H1 (cell line): ENCODE results near the gene ARL8A. TPM values are rescaled to one million over a fixed set of nuclear protein-coding genes. Genes with fewer than 3 reads are reported as not detected.

Experiments
- CTCF ChIA-PET: fragments of 300-600 bp; sonication (Branson Sonifier 250); formaldehyde crosslinking; loops from one replicate; lab custom pipeline; 2021; ENCODE audit not compliant: partially characterized antibody; lab: Charles Lee
- POLR2A ChIA-PET: fragments of 300-600 bp; sonication (Branson Sonifier 250); formaldehyde crosslinking; loops from one replicate; lab custom pipeline; 2021; ENCODE audit warnings: inconsistent platforms; ENCODE audit not compliant: partially characterized antibody; lab: Charles Lee
- DNase-seq, 2 experiments: peaks; one replicate each; pipeline versions ENCODE4 v3.0.0 to v3.0.0-alpha.2; 2010 to 2022; ENCODE audit warnings: low spot score in 2 of 2, low read depth in 1 of 2, mixed read lengths in 1 of 2
- FAIRE-seq: peaks from 2 replicates; lab custom pipeline; 2011; peaks lifted over from hg19 to GRCh38; lab: Jason Lieb, UNC
- H2AFZ ChIP-seq: 2 replicates; pipeline ENCODE4 v1.8.1; 2012; ENCODE audit warnings: low read length, inconsistent platforms
- H2AK5ac ChIP-seq: 2 replicates; pipeline ENCODE4 v1.6.1; 2013; ENCODE audit warnings: low read depth, low read length
- H2BK120ac ChIP-seq: replicated peaks from 2 replicates; pipeline ENCODE3; 2013; ENCODE audit warnings: low read depth, low read length, inconsistent platforms
- H2BK12ac ChIP-seq: 2 replicates; pipeline ENCODE4 v1.6.1; 2013; ENCODE audit warnings: low read depth, low read length
- H2BK15ac ChIP-seq: 2 replicates; pipeline ENCODE4 v1.6.1; 2013; ENCODE audit warnings: low read length
- H2BK20ac ChIP-seq: 2 replicates; pipeline ENCODE4 v1.6.1; 2013; ENCODE audit warnings: low read length
- H2BK5ac ChIP-seq: 2 replicates; pipeline ENCODE4 v1.6.1; 2013; ENCODE audit warnings: low read depth, low read length
- H3K14ac ChIP-seq: 2 replicates; pipeline ENCODE4 v1.6.1; 2013; ENCODE audit warnings: inconsistent platforms; ENCODE audit not compliant: insufficient read length
- H3K18ac ChIP-seq: 2 replicates; pipeline ENCODE4 v1.6.1; 2013; ENCODE audit warnings: low read length; ENCODE audit errors: extremely low read depth
- H3K23ac ChIP-seq: 2 replicates; pipeline ENCODE4 v1.6.1; 2013; ENCODE audit warnings: inconsistent platforms; ENCODE audit not compliant: insufficient read length
- H3K23me2 ChIP-seq: 2 replicates; pipeline ENCODE4 v1.6.1; 2013; ENCODE audit warnings: low read depth, low read length
- H3K27ac ChIP-seq: 2 replicates; pipeline ENCODE4 v1.6.1; 2011; ENCODE audit warnings: low read depth, low read length, inconsistent platforms
- H3K27me3 ChIP-seq, 4 experiments: replicated peaks in 1 of 4; 1 replicate in 1 of 4; 2 replicates in 3 of 4; pipeline versions ENCODE4 v1.6.1 to v1.8.1; 2011 to 2013; ENCODE audit warnings: low read length in 3 of 4, mild to moderate bottlenecking in 3 of 4, inconsistent platforms in 2 of 4, mixed read lengths in 2 of 4, moderate library complexity in 1 of 4; ENCODE audit not compliant: control insufficient read depth in 3 of 4, insufficient read depth in 3 of 4; ENCODE audit errors: extremely low read depth in 1 of 4
- H3K36me3 ChIP-seq, 4 experiments: 2 replicates each; pipeline versions ENCODE4 v1.6.1 to v1.8.1; 2011 to 2013; ENCODE audit warnings: mild to moderate bottlenecking in 4 of 4, low read length in 3 of 4, moderate library complexity in 2 of 4, control low read depth in 1 of 4, inconsistent platforms in 1 of 4; ENCODE audit not compliant: insufficient read depth in 4 of 4, control insufficient read depth in 2 of 4
- H3K4ac ChIP-seq: replicated peaks from 2 replicates; pipeline ENCODE3; 2013; ENCODE audit warnings: low read length, low read depth, mixed read lengths, inconsistent platforms; ENCODE audit not compliant: insufficient read length
- H3K4me1 ChIP-seq, 4 experiments: replicated peaks in 1 of 4; 1 replicate in 1 of 4; 2 replicates in 3 of 4; pipeline versions ENCODE4 v1.6.1 to v1.8.1; 2011 to 2013; ENCODE audit warnings: low read length in 3 of 4, inconsistent platforms in 2 of 4, mixed read lengths in 1 of 4; ENCODE audit not compliant: insufficient read depth in 4 of 4, control insufficient read depth in 3 of 4
- H3K4me2 ChIP-seq, 2 experiments: 2 replicates each; pipeline versions ENCODE4 v1.6.1 to v1.8.1; 2011 to 2013; ENCODE audit warnings: low read depth in 2 of 2, low read length in 2 of 2, control low read depth in 1 of 2, inconsistent platforms in 1 of 2, mild to moderate bottlenecking in 1 of 2; ENCODE audit not compliant: insufficient read depth in 1 of 2
- H3K4me3 ChIP-seq, 4 experiments: fragments of 200-600, 300-600 bp in 1 of 4; sonication (generic), shearing (Covaris generic), sonication (Bioruptor Twin) in 1 of 4; 2 replicates each; pipeline versions ENCODE4 v1.5.1 to v1.8.1; 2011 to 2016; ENCODE audit warnings: low read length in 4 of 4, low read depth in 3 of 4, control low read depth in 2 of 4, inconsistent platforms in 2 of 4, mild to moderate bottlenecking in 2 of 4, mixed read lengths in 1 of 4, moderate library complexity in 1 of 4; ENCODE audit not compliant: insufficient read depth in 2 of 4; ENCODE audit errors: extremely low read depth in 1 of 4
- H3K56ac ChIP-seq: replicated peaks from 2 replicates; pipeline ENCODE3; 2013; ENCODE audit warnings: low read depth, mild to moderate bottlenecking, mixed read lengths, low read length, inconsistent platforms; ENCODE audit not compliant: insufficient read length
- H3K79me1 ChIP-seq: 2 replicates; pipeline ENCODE4 v1.6.1; 2013; ENCODE audit warnings: low read depth, low read length, control low read depth
- H3K79me2 ChIP-seq, 2 experiments: 2 replicates each; pipeline versions ENCODE4 v1.6.1 to v1.8.1; 2012 to 2013; ENCODE audit warnings: low read length in 2 of 2, mild to moderate bottlenecking in 2 of 2, inconsistent platforms in 1 of 2; ENCODE audit not compliant: insufficient read depth in 2 of 2, control insufficient read depth in 1 of 2
- H3K9ac ChIP-seq, 4 experiments: replicated peaks in 1 of 4; 1 replicate in 1 of 4; 2 replicates in 3 of 4; pipeline versions ENCODE4 v1.6.1 to v1.8.1; 2011 to 2013; ENCODE audit warnings: low read depth in 3 of 4, low read length in 3 of 4, control low read depth in 2 of 4, mild to moderate bottlenecking in 2 of 4, moderate library complexity in 2 of 4, inconsistent platforms in 1 of 4; ENCODE audit errors: extremely low read depth in 1 of 4
- H3K9me3 ChIP-seq, 2 experiments: 2 replicates each; pipeline versions ENCODE4 v1.6.1 to v1.8.1; 2012 to 2013; ENCODE audit warnings: mild to moderate bottlenecking in 2 of 2, moderate library complexity in 2 of 2, control low read depth in 1 of 2, inconsistent platforms in 1 of 2, low read depth in 1 of 2, low read length in 1 of 2, mixed read lengths in 1 of 2; ENCODE audit not compliant: insufficient read depth in 2 of 2
- H4K20me1 ChIP-seq, 2 experiments: replicated peaks in 1 of 2; 2 replicates each; pipeline versions ENCODE3 to v1.8.1; 2011 to 2013; ENCODE audit warnings: inconsistent platforms in 2 of 2, low read length in 2 of 2, mild to moderate bottlenecking in 1 of 2; ENCODE audit not compliant: insufficient read depth in 2 of 2, control insufficient read depth in 1 of 2
- H4K5ac ChIP-seq: 2 replicates; pipeline ENCODE4 v1.6.1; 2013; ENCODE audit warnings: low read length, low read depth, mixed read lengths, inconsistent platforms; ENCODE audit not compliant: insufficient read length
- H4K8ac ChIP-seq: 2 replicates; pipeline ENCODE4 v1.8.0; 2013; ENCODE audit warnings: mild to moderate bottlenecking, moderate library complexity, low read length, inconsistent platforms; ENCODE audit not compliant: insufficient read depth; ENCODE audit errors: extremely low read depth
- H4K91ac ChIP-seq: replicated peaks from 2 replicates; pipeline ENCODE3; 2013; ENCODE audit warnings: low read length, mixed read lengths, inconsistent platforms; ENCODE audit not compliant: insufficient read length
- ATF2 ChIP-seq: IDR thresholded peaks from 2 replicates; pipeline ENCODE4 v1.6.1; 2012; ENCODE audit warnings: low read length, inconsistent platforms
- ATF3 ChIP-seq: IDR thresholded peaks from 2 replicates; pipeline ENCODE4 v1.6.1; 2011; ENCODE audit warnings: low read depth, mild to moderate bottlenecking, low read length; ENCODE audit not compliant: insufficient read depth
- CREB1 ChIP-seq: IDR thresholded peaks from 2 replicates; pipeline ENCODE4 v1.6.1; 2012; ENCODE audit warnings: inconsistent platforms
- CTBP2 ChIP-seq: IDR thresholded peaks from 2 replicates; pipeline ENCODE4 v1.7.0; 2011; ENCODE audit warnings: borderline replicate concordance, mild to moderate bottlenecking, moderate library complexity, mixed read lengths, low read length; ENCODE audit not compliant: insufficient read depth, insufficient read length
- KDM5A ChIP-seq: fragments of 200-600 bp; IDR thresholded peaks from 2 replicates; pipeline ENCODE4 v1.7.1; 2012; ENCODE audit warnings: mild to moderate bottlenecking, low read length, inconsistent platforms, mixed read lengths
- POLR2A ChIP-seq, 2 experiments: IDR thresholded peaks; 1 replicate in 1 of 2; 2 replicates in 1 of 2; pipeline ENCODE4 v1.6.1; 2011; ENCODE audit warnings: low read depth in 2 of 2, low read length in 2 of 2, mild to moderate bottlenecking in 2 of 2; ENCODE audit errors: control extremely low read depth in 1 of 2
- WGBS, 2 experiments: shearing (Covaris generic) in 1 of 2; methylation state at CpG; one replicate each; pipeline versions ENCODE4 v1.1.6 to v1.1.7; 2013 to 2015; ENCODE audit warnings: low lambda C conversion rate in 2 of 2, mixed read lengths in 2 of 2, inconsistent platforms in 1 of 2, low coverage in 1 of 2, missing lambda C conversion rate in 1 of 2; ENCODE audit not compliant: insufficient replicate concordance in 2 of 2, insufficient coverage in 1 of 2, insufficient read length in 1 of 2; ENCODE audit errors: extremely low coverage in 1 of 2, missing lambda C conversion rate in 1 of 2; 5-methylcytosine and 5-hydroxymethylcytosine counted together
- polyA plus RNA-seq, 7 experiments: library from polyadenylated mRNA; depleted of rRNA in 3 of 7; stranded (reverse) in 5 of 7; unstranded in 2 of 7; fragments of >200 nt in 5 of 7; fragments of 200-250 nt in 2 of 7; gene quantifications; 1 replicate in 5 of 7; 2 replicates in 1 of 7; 4 replicates in 1 of 7; pipeline versions ENCODE4 v1.2.1 to v1.2.3, GENCODE V29; 2011 to 2013; ENCODE audit warnings: missing spikeins in 2 of 7, mixed read lengths in 2 of 7
- total RNA-seq: library from RNA; stranded (reverse); fragmentation: NEBNext Ultra II Directional; extraction: Animal tissue kit (Norgen Biotek cat#: 25700); gene quantifications from 2 replicates; pipeline ENCODE4 v1.2.1, GENCODE V29; 2021

ARL8A gene
- total and polyA plus RNA-seq, 2 of the 8 experiments (the other 6 are each of a cell fraction or from before 2014, with no cell fraction given), result 40.3 to 58.7 TPM

GRCh38 chr1:202187041-202187671, 42.6 kb upstream of the ARL8A start:
- H4K20me1 ChIP-seq, result no peaks in the 10 kb centered on the region
- H4K8ac ChIP-seq, result no peak overlapping the region
- no peak overlapping the region for H3K14ac ChIP-seq
- no peak overlapping the region; a peak in 1 of 7 replicates for H3K9ac ChIP-seq
- DNase-seq (no peak), FAIRE-seq (no peak)
- H2BK120ac ChIP-seq, result no peak overlapping the region
- H3K79me2 ChIP-seq, result no peaks in the 10 kb centered on the region
- no peak overlapping the region for H3K4ac ChIP-seq
- no peak overlapping the region for H2BK5ac ChIP-seq
- H4K5ac ChIP-seq, result no peak overlapping the region
- no peak overlapping the region for H2AK5ac ChIP-seq
- H3K4me3 ChIP-seq, result no peak overlapping the region
- H2AFZ ChIP-seq, result no peak overlapping the region
- ChIA-PET POLR2A (interaction anchor here (1.1 kb wide), 1 partner anchor 22 kb away, joined by 3 read pairs; no protein-coding TSS in a partner anchor), CTCF (interaction anchor here (0.8 to 8.2 kb wide), 18 partner anchors 7 to 532 kb away, joined by 3 to 107 read pairs (median 4); partner anchors contain the start of genes GPR37L1 and LGR6)
- H4K91ac ChIP-seq, result no peak overlapping the region
- no peaks in the 10 kb centered on the region; the same call in 1 of the 2 replicates for H3K23me2 ChIP-seq
- no peak overlapping the region for H2BK20ac ChIP-seq
- H3K9me3 ChIP-seq, result no peaks in the 10 kb centered on the region
- 76% methylated on average over 8 of the region's 8 CpGs; no CpG with 5 or more reads in 1 of the 2 experiments for WGBS, 2 experiments
- H3K36me3 ChIP-seq, result no peaks in the 10 kb centered on the region
- H2BK12ac ChIP-seq, result no peak overlapping the region
- no peaks in the 10 kb centered on the region; a peak in 3 of 7 replicates for H3K27me3 ChIP-seq
- no peak overlapping the region for H3K56ac ChIP-seq
- H3K79me1 ChIP-seq, result no peaks in the 10 kb centered on the region
- no peak overlapping the region for H3K27ac ChIP-seq
- H3K4me1 ChIP-seq, result peaks cover 0 to 6% (median 4%) of the 10 kb centered on the region in 4 experiments; a peak in 5 of 7 replicates
- H3K23ac ChIP-seq, result no peak overlapping the region
- TF ChIP-seq ATF2, result no peak
- TF ChIP-seq ATF3, result no peak
- no peak for TF ChIP-seq CREB1
- no peak for TF ChIP-seq CTBP2
- no peak for TF ChIP-seq KDM5A
- no peak for TF ChIP-seq POLR2A (IDR thresholded peaks at IDR 0.05; ENCODE audit: control extremely low read depth in 1 of 2, low read depth in 2 of 2, low read length in 2 of 2)
- no peak overlapping the region for H3K18ac ChIP-seq
- no peak overlapping the region for H3K4me2 ChIP-seq
- 0 out of 2 replicates have a peak overlapping the region, but pooled peaks have one; percentile 31 for H2BK15ac ChIP-seq
